HepG2 (cell line): ENCODE measurements around the gene NOC3L. TPM values are rescaled to one million over a fixed set of nuclear protein-coding genes. Genes with fewer than 3 reads are reported as not detected.

Source experiments
- ATAC-seq: fragments of 200-7000 bp; cut with Tn5 transposase; 3 replicates; pipeline ENCODE4 v1.9.1; 2020; ENCODE audit warnings: mild to moderate bottlenecking, moderate library complexity
- BruUV-seq: library from RNA; stranded (reverse); fragments of 400-500 nt; replicated peaks from 2 replicates; lab custom pipeline; 2021; lab: Mats Ljungman, UMichigan
- CTCF ChIA-PET: fragments of 300-600 bp; formaldehyde crosslinking; extraction: SDS; loops from one replicate; lab custom pipeline; 2021; ENCODE audit warnings: low total read pairs, inconsistent platforms, low intra/inter-chr PET ratio; lab: Yijun Ruan, JAX
- POLR2A ChIA-PET: fragments of 350-600 bp; sonication (Branson Sonifier 250); formaldehyde crosslinking; loops from one replicate; lab custom pipeline; 2020; ENCODE audit warnings: antibody characterized with exemption, inconsistent platforms; lab: Yijun Ruan, JAX
- DNase-seq: peaks from one replicate; pipeline ENCODE4 v3.0.0-alpha.2; 2015; ENCODE audit warnings: low spot score
- FAIRE-seq: peaks from 3 replicates; lab custom pipeline; 2011; peaks lifted over from hg19 to GRCh38; lab: Jason Lieb, UNC
- H2AFZ ChIP-seq: one replicate; pipeline ENCODE4 v1.6.1; 2011; ENCODE audit warnings: low read length, inconsistent platforms
- H3K27ac ChIP-seq: fragments of 300-600 bp; 3 replicates; pipeline ENCODE4 v1.8.0; 2011; ENCODE audit warnings: mixed run types, mild to moderate bottlenecking, mixed read lengths, low read length, inconsistent platforms; ENCODE audit not compliant: insufficient read depth; ENCODE audit errors: extremely low read length
- H3K27me3 ChIP-seq, 2 experiments: fragments of 200-600 bp in 1 of 2; 2 replicates in 1 of 2; 3 replicates in 1 of 2; pipeline versions ENCODE4 v1.6.0 to v1.8.0; 2011; ENCODE audit warnings: low read length in 2 of 2, mild to moderate bottlenecking in 2 of 2, moderate library complexity in 2 of 2, inconsistent platforms in 1 of 2; ENCODE audit not compliant: insufficient read depth in 2 of 2, control insufficient read depth in 1 of 2
- H3K36me3 ChIP-seq, 2 experiments: fragments of 200-600 bp in 1 of 2; replicated peaks in 1 of 2; 2 replicates in 1 of 2; 3 replicates in 1 of 2; pipeline versions ENCODE4 v1.5.1 to v1.8.0; 2011; ENCODE audit warnings: low read length in 2 of 2, inconsistent platforms in 1 of 2; ENCODE audit not compliant: insufficient read depth in 2 of 2, control insufficient read depth in 1 of 2
- H3K4me1 ChIP-seq: 2 replicates; pipeline ENCODE4 v1.5.1; 2012; ENCODE audit warnings: low read length, inconsistent platforms; ENCODE audit not compliant: insufficient read depth
- H3K4me2 ChIP-seq: 2 replicates; pipeline ENCODE4 v1.6.0; 2011; ENCODE audit warnings: low read depth, low read length, inconsistent platforms
- H3K4me3 ChIP-seq, 3 experiments: fragments of 200-600 bp in 1 of 3; sonication (generic), shearing (Covaris generic) in 1 of 3; replicated peaks in 1 of 3; 2 replicates each; pipeline ENCODE4 v1.5.1; 2011 to 2016; ENCODE audit warnings: low read length in 3 of 3, inconsistent platforms in 2 of 3, low read depth in 2 of 3, mild to moderate bottlenecking in 2 of 3, control low read depth in 1 of 3, mixed read lengths in 1 of 3; ENCODE audit not compliant: insufficient read depth in 1 of 3
- H3K79me2 ChIP-seq: one replicate; pipeline ENCODE4 v1.6.1; 2011; ENCODE audit warnings: low read length, inconsistent platforms; ENCODE audit not compliant: insufficient read depth
- H3K9ac ChIP-seq: 2 replicates; pipeline ENCODE4 v1.6.0; 2011; ENCODE audit warnings: mild to moderate bottlenecking, low read depth, low read length, inconsistent platforms; ENCODE audit not compliant: insufficient read depth
- H3K9me3 ChIP-seq: 2 replicates; pipeline ENCODE4 v1.5.1; 2012; ENCODE audit warnings: mild to moderate bottlenecking, low read length
- H4K20me1 ChIP-seq: 2 replicates; pipeline ENCODE4 v1.6.0; 2011; ENCODE audit warnings: inconsistent platforms, mild to moderate bottlenecking, low read length, moderate library complexity; ENCODE audit not compliant: insufficient read depth
- AKAP8 ChIP-seq: sonication (generic); formaldehyde crosslinking; IDR thresholded peaks from 2 replicates; pipeline ENCODE4 v1.5.1; 2020; ENCODE audit warnings: mild to moderate bottlenecking, missing genetic modification reagents
- ATF7 ChIP-seq, 2 experiments: fragments of 450-650 bp in 1 of 2; sonication (generic) in 1 of 2; formaldehyde crosslinking in 1 of 2; IDR thresholded peaks; 2 replicates each; pipeline versions ENCODE4 v1.4.0 to v1.6.1; 2016 to 2020; ENCODE audit warnings: antibody characterized with exemption in 1 of 2, mild to moderate bottlenecking in 1 of 2, missing genetic modification reagents in 1 of 2
- EEA1 ChIP-seq: sonication (generic); formaldehyde crosslinking; IDR thresholded peaks from 2 replicates; pipeline ENCODE4 v1.5.1; 2020; ENCODE audit warnings: mild to moderate bottlenecking, missing genetic modification reagents, borderline replicate concordance
- FOXO1 ChIP-seq: sonication (generic); formaldehyde crosslinking; IDR thresholded peaks from 2 replicates; pipeline ENCODE4 v1.4.0; 2020; ENCODE audit warnings: missing genetic modification reagents
- GFI1 ChIP-seq: sonication (generic); formaldehyde crosslinking; IDR thresholded peaks from 2 replicates; pipeline ENCODE4 v1.5.0; 2020; ENCODE audit warnings: missing genetic modification reagents, mild to moderate bottlenecking, borderline replicate concordance
- HNF4G ChIP-seq, 2 experiments: sonication (generic) in 1 of 2; formaldehyde crosslinking in 1 of 2; IDR thresholded peaks; 2 replicates each; pipeline versions ENCODE4 v1.4.0 to v1.6.1; 2011 to 2020; ENCODE audit warnings: borderline replicate concordance in 2 of 2, low read depth in 2 of 2, mild to moderate bottlenecking in 2 of 2, low read length in 1 of 2, missing genetic modification reagents in 1 of 2, moderate library complexity in 1 of 2
- PTBP1 ChIP-seq: fragments of 200-400 bp; formaldehyde crosslinking; IDR thresholded peaks from 2 replicates; pipeline ENCODE4 v1.6.1; 2018; ENCODE audit warnings: low read length, low read depth; ENCODE audit not compliant: poor library complexity, severe bottlenecking
- SATB2 ChIP-seq: sonication (generic); formaldehyde crosslinking; IDR thresholded peaks from 2 replicates; pipeline ENCODE4 v1.5.0; 2020; ENCODE audit warnings: missing genetic modification reagents
- SMAD1 ChIP-seq: sonication (generic); formaldehyde crosslinking; IDR thresholded peaks from 2 replicates; pipeline ENCODE4 v1.4.0; 2020; ENCODE audit warnings: missing genetic modification reagents, low read depth, mild to moderate bottlenecking, borderline replicate concordance
- SMAD9 ChIP-seq: sonication (generic); formaldehyde crosslinking; IDR thresholded peaks from 2 replicates; pipeline ENCODE4 v1.5.1; 2020; ENCODE audit warnings: mild to moderate bottlenecking, missing genetic modification reagents
- WGBS: methylation state at CpG from one replicate; pipeline ENCODE4 v1.1.6; 2017; ENCODE audit warnings: low lambda C conversion rate; 5-methylcytosine and 5-hydroxymethylcytosine counted together
- in situ Hi-C: cut with HindIII; loops from 2 replicates; pipeline ENCODE4 v1.10.0; 2017; ENCODE audit warnings: low pct_unique_long_range_greater_than_20kb; ENCODE audit not compliant: extremely low pct_ligation_motif_present
- intact Hi-C: fragments of 100-400 bp; cut with micrococcal nuclease; formaldehyde crosslinking; loops from one replicate; pipeline ENCODE4 v1.10.0; 2022; ENCODE audit not compliant: unreplicated experiment
- polyA plus RNA-seq, 8 experiments: library from polyadenylated mRNA; depleted of rRNA in 3 of 8; stranded (reverse) in 7 of 8; unstranded in 1 of 8; fragments of >200 nt; fragmentation: Illumina TruSeq in 4 of 8; extraction: Trizol in 4 of 8; gene quantifications; 2 replicates each; pipeline versions ENCODE4 v1.2.1 to v1.2.3, GENCODE V29; 2011 to 2016; ENCODE audit warnings: low read depth in 4 of 8, missing spikeins in 1 of 8, mixed read lengths in 1 of 8; ENCODE audit not compliant: insufficient read depth in 1 of 8
- total RNA-seq, 5 experiments: library from RNA; depleted of rRNA; stranded (reverse); fragments of >200 nt; fragmentation: Illumina TruSeq; extraction: Trizol; gene quantifications; 2 replicates each; pipeline ENCODE4 v1.2.3, GENCODE V29; 2016; ENCODE audit warnings: low read depth in 1 of 5
- TF ChIP-seq, protein P1 (sequence below): sonication (generic); formaldehyde crosslinking; IDR thresholded peaks from 2 replicates; pipeline ENCODE4 v1.4.0; 2020; ENCODE audit warnings: missing genetic modification reagents, borderline replicate concordance
- TF ChIP-seq, protein P2 (sequence below): sonication (generic); formaldehyde crosslinking; IDR thresholded peaks from 2 replicates; pipeline ENCODE4 v1.4.0; 2020; ENCODE audit warnings: mild to moderate bottlenecking, missing genetic modification reagents
- TF ChIP-seq, protein P3 (sequence below): sonication (generic); formaldehyde crosslinking; conservative IDR thresholded peaks from 2 replicates; pipeline ENCODE4 v1.4.0; 2020; ENCODE audit warnings: missing genetic modification reagents
- TF ChIP-seq, protein P4 (sequence below): sonication (generic); formaldehyde crosslinking; IDR thresholded peaks from 2 replicates; pipeline ENCODE4 v1.4.0; 2020; ENCODE audit warnings: missing genetic modification reagents, mild to moderate bottlenecking, borderline replicate concordance

NOC3L gene
- total and polyA plus RNA-seq, 2 of the 13 experiments (the other 11 are each of a cell fraction or from before 2014, with no cell fraction given), result 7.8 to 36.6 TPM

DNA sequence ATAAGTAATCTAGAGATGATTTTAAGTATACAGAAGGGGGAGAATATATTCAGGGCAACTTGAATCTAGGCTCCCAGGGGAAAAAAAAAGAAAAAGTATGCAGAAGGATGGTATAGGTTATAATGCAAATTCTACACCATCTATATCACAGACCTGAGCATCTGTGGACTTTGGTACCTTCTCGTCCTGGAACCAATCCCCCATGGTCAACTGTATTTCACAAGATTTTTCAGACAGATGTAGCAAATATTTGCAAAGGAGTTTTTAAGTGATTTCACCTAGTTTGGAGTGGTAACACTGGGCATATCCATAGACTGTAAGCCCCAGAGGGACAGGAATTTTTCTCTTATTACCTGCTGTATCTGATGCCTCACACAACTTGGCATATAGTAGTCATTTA lies 58.8 kb downstream of the NOC3L start (continued):
- TF ChIP-seq SMAD1 (no peak), HNF4G (IDR thresholded peaks at IDR 0.05; ENCODE audit: borderline replicate concordance, low read depth, low read length) (peak; percentile 31; the same call in 1 of the 2 replicates), HNF4G (CRISPR knock-in tag; IDR thresholded peaks at IDR 0.05; ENCODE audit: borderline replicate concordance, low read depth) (no peak)

DNA sequence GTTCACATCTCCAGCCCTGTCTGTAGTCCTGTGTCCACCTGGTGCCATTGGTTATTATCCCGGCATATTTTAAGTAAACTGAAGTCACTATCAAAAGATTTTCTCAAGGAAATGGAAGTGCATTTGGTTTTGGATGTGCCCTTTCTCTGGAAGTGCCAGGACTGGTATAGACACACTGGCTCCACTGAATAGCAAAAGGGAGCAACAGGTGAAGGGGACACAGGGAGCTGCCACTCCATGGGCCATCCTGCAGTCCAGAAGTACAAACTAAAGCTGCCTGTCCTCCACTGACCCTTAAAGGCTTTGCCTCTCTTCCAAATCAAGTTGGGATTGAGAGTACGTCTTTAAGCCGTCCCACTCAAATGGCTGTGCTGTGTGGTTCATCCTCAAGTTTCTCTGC lies 62.7 kb downstream of the NOC3L start:
- intact Hi-C loops, result no loop called here
- CTCF ChIA-PET, result no interaction called here
- BruUV-seq, result no TSS peak
- POLR2A ChIA-PET, result no interaction called here
- FAIRE-seq (no peak), ATAC-seq (no peak), DNase-seq (no peak)
- no peaks in the 10 kb centered on the region for H3K79me2 ChIP-seq
- H3K36me3 ChIP-seq, result no peaks in the 10 kb centered on the region
- 88% methylated on average over 3 of the region's 3 CpGs for WGBS
- H4K20me1 ChIP-seq, result no peaks in the 10 kb centered on the region
- H3K4me3 ChIP-seq, result no peak overlapping the region
- H3K27ac ChIP-seq, result no peak overlapping the region
- H3K4me1 ChIP-seq, result peaks cover 12% of the 10 kb centered on the region
- H3K4me2 ChIP-seq, result no peak overlapping the region
- in situ Hi-C loops, result no loop called here
- H3K9me3 ChIP-seq, result no peaks in the 10 kb centered on the region
- no peak overlapping the region for H2AFZ ChIP-seq
- H3K9ac ChIP-seq, result no peak overlapping the region
- no peaks in the 10 kb centered on the region for H3K27me3 ChIP-seq
- no peak for TF ChIP-seq SATB2 (CRISPR knock-in tag)
- no peak for TF ChIP-seq AKAP8
- TF ChIP-seq ATF7 (IDR thresholded peaks at IDR 0.05), result no peak
- no peak for TF ChIP-seq ATF7 (CRISPR knock-in tag; IDR thresholded peaks at IDR 0.05)
- TF ChIP-seq, protein P1, sequence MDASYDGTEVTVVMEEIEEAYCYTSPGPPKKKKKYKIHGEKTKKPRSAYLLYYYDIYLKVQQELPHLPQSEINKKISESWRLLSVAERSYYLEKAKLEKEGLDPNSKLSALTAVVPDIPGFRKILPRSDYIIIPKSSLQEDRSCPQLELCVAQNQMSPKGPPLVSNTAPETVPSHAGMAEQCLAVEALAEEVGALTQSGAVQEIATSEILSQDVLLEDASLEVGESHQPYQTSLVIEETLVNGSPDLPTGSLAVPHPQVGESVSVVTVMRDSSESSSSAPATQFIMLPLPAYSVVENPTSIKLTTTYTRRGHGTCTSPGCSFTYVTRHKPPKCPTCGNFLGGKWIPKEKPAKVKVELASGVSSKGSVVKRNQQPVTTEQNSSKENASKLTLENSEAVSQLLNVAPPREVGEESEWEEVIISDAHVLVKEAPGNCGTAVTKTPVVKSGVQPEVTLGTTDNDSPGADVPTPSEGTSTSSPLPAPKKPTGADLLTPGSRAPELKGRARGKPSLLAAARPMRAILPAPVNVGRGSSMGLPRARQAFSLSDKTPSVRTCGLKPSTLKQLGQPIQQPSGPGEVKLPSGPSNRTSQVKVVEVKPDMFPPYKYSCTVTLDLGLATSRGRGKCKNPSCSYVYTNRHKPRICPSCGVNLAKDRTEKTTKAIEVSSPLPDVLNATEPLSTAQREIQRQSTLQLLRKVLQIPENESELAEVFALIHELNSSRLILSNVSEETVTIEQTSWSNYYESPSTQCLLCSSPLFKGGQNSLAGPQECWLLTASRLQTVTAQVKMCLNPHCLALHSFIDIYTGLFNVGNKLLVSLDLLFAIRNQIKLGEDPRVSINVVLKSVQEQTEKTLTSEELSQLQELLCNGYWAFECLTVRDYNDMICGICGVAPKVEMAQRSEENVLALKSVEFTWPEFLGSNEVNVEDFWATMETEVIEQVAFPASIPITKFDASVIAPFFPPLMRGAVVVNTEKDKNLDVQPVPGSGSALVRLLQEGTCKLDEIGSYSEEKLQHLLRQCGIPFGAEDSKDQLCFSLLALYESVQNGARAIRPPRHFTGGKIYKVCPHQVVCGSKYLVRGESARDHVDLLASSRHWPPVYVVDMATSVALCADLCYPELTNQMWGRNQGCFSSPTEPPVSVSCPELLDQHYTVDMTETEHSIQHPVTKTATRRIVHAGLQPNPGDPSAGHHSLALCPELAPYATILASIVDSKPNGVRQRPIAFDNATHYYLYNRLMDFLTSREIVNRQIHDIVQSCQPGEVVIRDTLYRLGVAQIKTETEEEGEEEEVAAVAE (CRISPR knock-in tag), result no peak
- TF ChIP-seq, protein P2, sequence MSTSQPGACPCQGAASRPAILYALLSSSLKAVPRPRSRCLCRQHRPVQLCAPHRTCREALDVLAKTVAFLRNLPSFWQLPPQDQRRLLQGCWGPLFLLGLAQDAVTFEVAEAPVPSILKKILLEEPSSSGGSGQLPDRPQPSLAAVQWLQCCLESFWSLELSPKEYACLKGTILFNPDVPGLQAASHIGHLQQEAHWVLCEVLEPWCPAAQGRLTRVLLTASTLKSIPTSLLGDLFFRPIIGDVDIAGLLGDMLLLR (CRISPR knock-in tag), result no peak
- TF ChIP-seq, protein P3, sequence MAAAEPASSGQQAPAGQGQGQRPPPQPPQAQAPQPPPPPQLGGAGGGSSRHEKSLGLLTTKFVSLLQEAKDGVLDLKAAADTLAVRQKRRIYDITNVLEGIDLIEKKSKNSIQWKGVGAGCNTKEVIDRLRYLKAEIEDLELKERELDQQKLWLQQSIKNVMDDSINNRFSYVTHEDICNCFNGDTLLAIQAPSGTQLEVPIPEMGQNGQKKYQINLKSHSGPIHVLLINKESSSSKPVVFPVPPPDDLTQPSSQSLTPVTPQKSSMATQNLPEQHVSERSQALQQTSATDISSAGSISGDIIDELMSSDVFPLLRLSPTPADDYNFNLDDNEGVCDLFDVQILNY (CRISPR knock-in tag), result no peak
- no peak for TF ChIP-seq FOXO1
- no peak for TF ChIP-seq SMAD9
- no peak for TF ChIP-seq PTBP1
- TF ChIP-seq, protein P4, sequence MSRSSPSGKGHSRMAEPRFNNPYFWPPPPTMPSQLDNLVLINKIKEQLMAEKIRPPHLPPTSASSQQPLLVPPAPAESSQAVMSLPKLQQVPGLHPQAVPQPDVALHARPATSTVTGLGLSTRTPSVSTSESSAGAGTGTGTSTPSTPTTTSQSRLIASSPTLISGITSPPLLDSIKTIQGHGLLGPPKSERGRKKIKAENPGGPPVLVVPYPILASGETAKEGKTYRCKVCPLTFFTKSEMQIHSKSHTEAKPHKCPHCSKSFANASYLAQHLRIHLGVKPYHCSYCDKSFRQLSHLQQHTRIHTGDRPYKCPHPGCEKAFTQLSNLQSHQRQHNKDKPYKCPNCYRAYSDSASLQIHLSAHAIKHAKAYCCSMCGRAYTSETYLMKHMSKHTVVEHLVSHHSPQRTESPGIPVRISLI (CRISPR knock-in tag), result no peak
- no peak for TF ChIP-seq EEA1 (CRISPR knock-in tag)
- no peak for TF ChIP-seq GFI1 (CRISPR knock-in tag)
